HepG2 (cell line): ENCODE data around the gene PPP1CC. TPM values are rescaled to one million over a fixed set of nuclear protein-coding genes. Genes with fewer than 3 reads are reported as not detected.

Experiments used
- ATAC-seq: fragments of 200-7000 bp; cut with Tn5 transposase; 3 replicates; pipeline ENCODE4 v1.9.1; 2020; ENCODE audit warnings: mild to moderate bottlenecking, moderate library complexity
- BruUV-seq: library from RNA; stranded (reverse); fragments of 400-500 nt; replicated peaks from 2 replicates; lab custom pipeline; 2021; lab: Mats Ljungman, UMichigan
- CTCF ChIA-PET: fragments of 300-600 bp; formaldehyde crosslinking; extraction: SDS; loops from one replicate; lab custom pipeline; 2021; ENCODE audit warnings: low total read pairs, inconsistent platforms, low intra/inter-chr PET ratio; lab: Yijun Ruan, JAX
- POLR2A ChIA-PET: fragments of 350-600 bp; sonication (Branson Sonifier 250); formaldehyde crosslinking; loops from one replicate; lab custom pipeline; 2020; ENCODE audit warnings: antibody characterized with exemption, inconsistent platforms; lab: Yijun Ruan, JAX
- DNase-seq: peaks from one replicate; pipeline ENCODE4 v3.0.0-alpha.2; 2015; ENCODE audit warnings: low spot score
- FAIRE-seq: peaks from 3 replicates; lab custom pipeline; 2011; peaks lifted over from hg19 to GRCh38; lab: Jason Lieb, UNC
- H2AFZ ChIP-seq: one replicate; pipeline ENCODE4 v1.6.1; 2011; ENCODE audit warnings: low read length, inconsistent platforms
- H3K27ac ChIP-seq: fragments of 300-600 bp; 3 replicates; pipeline ENCODE4 v1.8.0; 2011; ENCODE audit warnings: mixed run types, mild to moderate bottlenecking, mixed read lengths, low read length, inconsistent platforms; ENCODE audit not compliant: insufficient read depth; ENCODE audit errors: extremely low read length
- H3K27me3 ChIP-seq, 2 experiments: fragments of 200-600 bp in 1 of 2; 2 replicates in 1 of 2; 3 replicates in 1 of 2; pipeline versions ENCODE4 v1.6.0 to v1.8.0; 2011; ENCODE audit warnings: low read length in 2 of 2, mild to moderate bottlenecking in 2 of 2, moderate library complexity in 2 of 2, inconsistent platforms in 1 of 2; ENCODE audit not compliant: insufficient read depth in 2 of 2, control insufficient read depth in 1 of 2
- H3K36me3 ChIP-seq, 2 experiments: fragments of 200-600 bp in 1 of 2; replicated peaks in 1 of 2; 2 replicates in 1 of 2; 3 replicates in 1 of 2; pipeline versions ENCODE4 v1.5.1 to v1.8.0; 2011; ENCODE audit warnings: low read length in 2 of 2, inconsistent platforms in 1 of 2; ENCODE audit not compliant: insufficient read depth in 2 of 2, control insufficient read depth in 1 of 2
- H3K4me1 ChIP-seq: 2 replicates; pipeline ENCODE4 v1.5.1; 2012; ENCODE audit warnings: low read length, inconsistent platforms; ENCODE audit not compliant: insufficient read depth
- H3K4me2 ChIP-seq: 2 replicates; pipeline ENCODE4 v1.6.0; 2011; ENCODE audit warnings: low read depth, low read length, inconsistent platforms
- H3K4me3 ChIP-seq, 3 experiments: fragments of 200-600 bp in 1 of 3; sonication (generic), shearing (Covaris generic) in 1 of 3; replicated peaks in 1 of 3; 2 replicates each; pipeline ENCODE4 v1.5.1; 2011 to 2016; ENCODE audit warnings: low read length in 3 of 3, inconsistent platforms in 2 of 3, low read depth in 2 of 3, mild to moderate bottlenecking in 2 of 3, control low read depth in 1 of 3, mixed read lengths in 1 of 3; ENCODE audit not compliant: insufficient read depth in 1 of 3
- H3K79me2 ChIP-seq: one replicate; pipeline ENCODE4 v1.6.1; 2011; ENCODE audit warnings: low read length, inconsistent platforms; ENCODE audit not compliant: insufficient read depth
- H3K9ac ChIP-seq: 2 replicates; pipeline ENCODE4 v1.6.0; 2011; ENCODE audit warnings: mild to moderate bottlenecking, low read depth, low read length, inconsistent platforms; ENCODE audit not compliant: insufficient read depth
- H3K9me3 ChIP-seq: 2 replicates; pipeline ENCODE4 v1.5.1; 2012; ENCODE audit warnings: mild to moderate bottlenecking, low read length
- H4K20me1 ChIP-seq: 2 replicates; pipeline ENCODE4 v1.6.0; 2011; ENCODE audit warnings: inconsistent platforms, mild to moderate bottlenecking, low read length, moderate library complexity; ENCODE audit not compliant: insufficient read depth
- IRF1 ChIP-seq: sonication (generic); formaldehyde crosslinking; IDR thresholded peaks from 2 replicates; pipeline ENCODE4 v1.4.0; 2020; ENCODE audit warnings: low read depth, mild to moderate bottlenecking, missing genetic modification reagents
- MIER2 ChIP-seq: IDR thresholded peaks from 2 replicates; pipeline ENCODE4 v1.6.1; 2016; ENCODE audit warnings: missing biosample characterization, missing genetic modification reagents
- NFE2L2 ChIP-seq: fragments of 150-350 bp; IDR thresholded peaks from 2 replicates; pipeline ENCODE4 v1.6.1; 2014; ENCODE audit warnings: low read length
- RAD21 ChIP-seq: fragments of 450-650 bp; formaldehyde crosslinking; IDR thresholded peaks from 2 replicates; pipeline ENCODE4 v1.5.0; 2020; ENCODE audit warnings: mild to moderate bottlenecking
- TEAD3 ChIP-seq: optimal IDR thresholded peaks from 2 replicates; pipeline ENCODE3; 2016; ENCODE audit warnings: borderline replicate concordance
- TOE1 ChIP-seq: sonication (generic); formaldehyde crosslinking; IDR thresholded peaks from 2 replicates; pipeline ENCODE4 v1.4.0; 2020; ENCODE audit warnings: mild to moderate bottlenecking, missing genetic modification reagents
- ZBTB14 ChIP-seq: sonication (generic); formaldehyde crosslinking; IDR thresholded peaks from 2 replicates; pipeline ENCODE4 v1.4.0; 2020; ENCODE audit warnings: missing genetic modification reagents
- ZNF501 ChIP-seq: sonication (generic); formaldehyde crosslinking; IDR thresholded peaks from 2 replicates; pipeline ENCODE4 v1.5.1; 2020; ENCODE audit warnings: mild to moderate bottlenecking, moderate library complexity, missing genetic modification reagents
- ZSCAN12 ChIP-seq: sonication (generic); formaldehyde crosslinking; IDR thresholded peaks from 2 replicates; pipeline ENCODE4 v1.9.0; 2021; ENCODE audit warnings: mild to moderate bottlenecking, missing genetic modification reagents
- WGBS: methylation state at CpG from one replicate; pipeline ENCODE4 v1.1.6; 2017; ENCODE audit warnings: low lambda C conversion rate; 5-methylcytosine and 5-hydroxymethylcytosine counted together
- in situ Hi-C: cut with HindIII; loops from 2 replicates; pipeline ENCODE4 v1.10.0; 2017; ENCODE audit warnings: low pct_unique_long_range_greater_than_20kb; ENCODE audit not compliant: extremely low pct_ligation_motif_present
- intact Hi-C: fragments of 100-400 bp; cut with micrococcal nuclease; formaldehyde crosslinking; loops from one replicate; pipeline ENCODE4 v1.10.0; 2022; ENCODE audit not compliant: unreplicated experiment
- polyA plus RNA-seq, 8 experiments: library from polyadenylated mRNA; depleted of rRNA in 3 of 8; stranded (reverse) in 7 of 8; unstranded in 1 of 8; fragments of >200 nt; fragmentation: Illumina TruSeq in 4 of 8; extraction: Trizol in 4 of 8; gene quantifications; 2 replicates each; pipeline versions ENCODE4 v1.2.1 to v1.2.3, GENCODE V29; 2011 to 2016; ENCODE audit warnings: low read depth in 4 of 8, missing spikeins in 1 of 8, mixed read lengths in 1 of 8; ENCODE audit not compliant: insufficient read depth in 1 of 8
- total RNA-seq, 5 experiments: library from RNA; depleted of rRNA; stranded (reverse); fragments of >200 nt; fragmentation: Illumina TruSeq; extraction: Trizol; gene quantifications; 2 replicates each; pipeline ENCODE4 v1.2.3, GENCODE V29; 2016; ENCODE audit warnings: low read depth in 1 of 5
- TF ChIP-seq, protein P1 (sequence below): sonication (generic); formaldehyde crosslinking; IDR thresholded peaks from 2 replicates; pipeline ENCODE4 v1.4.0; 2020; ENCODE audit warnings: missing genetic modification reagents

Gene PPP1CC
- total and polyA plus RNA-seq, 2 of the 13 experiments (the other 11 are each of a cell fraction or from before 2014, with no cell fraction given) = 178 to 187 TPM

GRCh38 chr12:110785240-110785639 is 42.5 kb upstream of the PPP1CC start:
- DNase-seq = no peak
- FAIRE-seq = no peak
- 64% methylated on average over 5 of the region's 7 CpGs for WGBS
- H3K4me3 ChIP-seq = no peak overlapping the region
- intact Hi-C loops (no loop called here), in situ Hi-C loops (no loop called here)
- no peak for ATAC-seq
- ChIA-PET POLR2A (no interaction called here), CTCF (no interaction called here)
- TF ChIP-seq ZSCAN12 (CRISPR knock-in tag) = no peak
- no peak for TF ChIP-seq NFE2L2
- no peak for TF ChIP-seq MIER2 (CRISPR knock-in tag)
- TF ChIP-seq TEAD3 = no peak
- TF ChIP-seq, protein P1, sequence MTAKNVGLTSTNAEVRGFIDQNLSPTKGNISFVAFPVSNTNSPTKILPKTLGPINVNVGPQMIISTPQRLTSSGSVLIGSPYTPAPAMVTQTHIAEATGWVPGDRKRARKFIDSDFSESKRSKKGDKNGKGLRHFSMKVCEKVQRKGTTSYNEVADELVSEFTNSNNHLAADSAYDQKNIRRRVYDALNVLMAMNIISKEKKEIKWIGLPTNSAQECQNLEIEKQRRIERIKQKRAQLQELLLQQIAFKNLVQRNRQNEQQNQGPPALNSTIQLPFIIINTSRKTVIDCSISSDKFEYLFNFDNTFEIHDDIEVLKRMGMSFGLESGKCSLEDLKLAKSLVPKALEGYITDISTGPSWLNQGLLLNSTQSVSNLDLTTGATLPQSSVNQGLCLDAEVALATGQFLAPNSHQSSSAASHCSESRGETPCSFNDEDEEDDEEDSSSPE = no peak
- no peak for TF ChIP-seq RAD21 (CRISPR knock-in tag)
- TF ChIP-seq ZBTB14 = no peak
- no peak for TF ChIP-seq ZNF501 (CRISPR knock-in tag)
- TF ChIP-seq IRF1 = no peak
- TF ChIP-seq TOE1 (CRISPR knock-in tag) = no peak
- BruUV-seq = no TSS peak
- H4K20me1 ChIP-seq = no peaks in the 10 kb centered on the region
- H3K79me2 ChIP-seq = no peaks in the 10 kb centered on the region
- H3K36me3 ChIP-seq = no peaks in the 10 kb centered on the region
- no peak overlapping the region for H3K4me2 ChIP-seq
- H3K9ac ChIP-seq = no peak overlapping the region
- no peak overlapping the region for H2AFZ ChIP-seq
- peaks cover 0 to 10% of the 10 kb centered on the region in 2 experiments; a peak in 2 of 5 replicates for H3K27me3 ChIP-seq
- H3K27ac ChIP-seq = no peak overlapping the region
- peaks cover 12% of the 10 kb centered on the region; the same call in 1 of the 2 replicates for H3K4me1 ChIP-seq
- H3K9me3 ChIP-seq = no peaks in the 10 kb centered on the region
